G401 (cell line): ENCODE data around the gene MYT1. TPM values are rescaled to one million over a fixed set of nuclear protein-coding genes. Genes with fewer than 3 reads are reported as not detected.
A peak's percentile ranks its signal among the peaks of the same experiment; 100 is the strongest.
"Not testable (repeated sequence)": the region's sequence is repeated elsewhere in the genome, so short reads cannot be mapped to it uniquely, and the experiment has no call there.

Experiments used
- DNase-seq: peaks from one replicate; pipeline ENCODE4 v3.0.0-alpha.2; 2015; ENCODE audit warnings: low spot score
- in situ Hi-C: cut with HindIII; loops from 2 replicates; pipeline ENCODE4 v1.10.0; 2016; ENCODE audit warnings: low sequenced_read_pairs, mixed read lengths
- total RNA-seq: library from RNA; depleted of rRNA; stranded (reverse); fragments of >200 nt; shearing (Covaris generic); gene quantifications from 2 replicates; pipeline ENCODE4 v1.2.3, GENCODE V29; 2014; rRNA removed

Gene MYT1
- total RNA-seq, 1 experiment from 2014 or later, result 0.20 TPM

- no peak for DNase-seq
- in situ Hi-C loops, result no loop called here
Observed at GRCh38 chr20:64278317-64278681, 114.0 kb downstream of the MYT1 start.

GRCh38 chr20:64279826-64280459 lies 115.7 kb downstream of the MYT1 start:
- no peak for DNase-seq
- in situ Hi-C loops, result no loop called here

- no peak for DNase-seq
- in situ Hi-C loops, result no loop called here
Observed at GRCh38 chr20:64280460-64280843, 116.2 kb downstream of the MYT1 start.

GRCh38 chr20:64283646-64284045 lies 119.4 kb downstream of the MYT1 start:
- in situ Hi-C loops, result no loop called here
- DNase-seq, result no peak

GRCh38 chr20:64285579-64286446 lies 121.6 kb downstream of the MYT1 start:
- DNase-seq, result peak; percentile 76
- in situ Hi-C loops, result not testable (repeated sequence)

- DNase-seq, in situ Hi-C loops: not testable (repeated sequence)
Observed at GRCh38 chr20:64286447-64287263, 122.4 kb downstream of the MYT1 start.

- in situ Hi-C loops, DNase-seq: not testable (repeated sequence)
Observed at GRCh38 chr20:64287264-64287590, 123.0 kb downstream of the MYT1 start.

Other genes starting within 250 kb of the MYT1 start
- gene UCKL1, start 208.0 kb upstream of the MYT1 start, total RNA-seq, result 19.9 and 20.1 TPM in 2 replicates
- 5.5 and 5.9 TPM in 2 replicates for gene ZNF512B, start 194.5 kb upstream of the MYT1 start, total RNA-seq
- 1.4 TPM in 1 of 2 replicates, not detected in the other for gene SAMD10, start 184.8 kb upstream of the MYT1 start, total RNA-seq
- gene PRPF6, start 183.3 kb upstream of the MYT1 start, total RNA-seq, result 91.4 and 111 TPM in 2 replicates
- gene C20orf204, start 128.3 kb upstream of the MYT1 start, total RNA-seq, result 0.81 and 1.8 TPM in 2 replicates
- 1.2 TPM in 1 of 2 replicates, not detected in the other for gene SOX18, start 114.8 kb upstream of the MYT1 start, total RNA-seq
- gene TCEA2, start 101.3 kb upstream of the MYT1 start, total RNA-seq, result 29.2 and 44.0 TPM in 2 replicates
- gene RGS19, start 84.9 kb upstream of the MYT1 start, total RNA-seq, result 32.9 and 33.4 TPM in 2 replicates
- 4.2 and 5.0 TPM in 2 replicates for gene OPRL1, start 84.4 kb upstream of the MYT1 start, total RNA-seq
- gene LKAAEAR1, start 80.1 kb upstream of the MYT1 start, total RNA-seq, result not detected in 2 replicates
- not detected in 2 replicates for gene NPBWR2, start 56.9 kb upstream of the MYT1 start, total RNA-seq
- gene PCMTD2, start 91.3 kb downstream of the MYT1 start, total RNA-seq, result 64.1 and 68.2 TPM in 2 replicates